DMS114 treated with DMSO at 0.1 percent for 48 hours (cell line): ENCODE results near the gene HPS1.

Source experiments
- DNase-seq: peaks from one replicate; lab custom pipeline; 2025; ENCODE audit not compliant: unreplicated experiment; lab: John Stamatoyannopoulos, UW

Gene HPS1

GRCh38 chr10:98465866-98466265 lies 19.1 kb upstream of the HPS1 start:
- DNase-seq, result no peak

GRCh38 chr10:98463976-98464754 lies 17.4 kb upstream of the HPS1 start:
- no peak for DNase-seq

GRCh38 chr10:98463016-98463415 lies 16.3 kb upstream of the HPS1 start:
- no peak for DNase-seq

GRCh38 chr10:98461500-98461842 lies 14.7 kb upstream of the HPS1 start:
- DNase-seq, result no peak

GRCh38 chr10:98460837-98461499 lies 14.2 kb upstream of the HPS1 start:
- no peak for DNase-seq

GRCh38 chr10:98458809-98459784 lies 12.4 kb upstream of the HPS1 start:
- no peak for DNase-seq

- DNase-seq, result no peak
Measured at GRCh38 chr10:98457721-98458120, 11.0 kb upstream of the HPS1 start.

GRCh38 chr10:98456686-98457482 lies 10.1 kb upstream of the HPS1 start:
- no peak for DNase-seq

GRCh38 chr10:98456043-98456570 lies 9.4 kb upstream of the HPS1 start:
- no peak for DNase-seq

- DNase-seq, result no peak
Measured at GRCh38 chr10:98453729-98454128, 7.0 kb upstream of the HPS1 start.

- no peak for DNase-seq
Measured at GRCh38 chr10:98450618-98451017, 3.9 kb upstream of the HPS1 start.

- no peak for DNase-seq
Measured at GRCh38 chr10:98449287-98449686, 2.6 kb upstream of the HPS1 start.

GRCh38 chr10:98446151-98446660 lies 529 bp downstream of the HPS1 start:
- no peak for DNase-seq

- DNase-seq, result no peak
Measured at GRCh38 chr10:98445200-98445812, 1.4 kb downstream of the HPS1 start.

GRCh38 chr10:98444314-98445006 lies 2.3 kb downstream of the HPS1 start:
- no peak for DNase-seq

- no peak for DNase-seq
Measured at GRCh38 chr10:98438715-98439114, 8.0 kb downstream of the HPS1 start.

GRCh38 chr10:98436704-98437103 lies 10.0 kb downstream of the HPS1 start:
- DNase-seq, result no peak

- no peak for DNase-seq
Measured at GRCh38 chr10:98435178-98435577, 11.6 kb downstream of the HPS1 start.
